NK-92 (cell line): ENCODE results near the gene RAB32.
"Not testable (repeated sequence)": the region's sequence is repeated elsewhere in the genome, so short reads cannot be mapped to it uniquely, and the experiment has no call there.

Experiments
- DNase-seq: peaks from one replicate; lab custom pipeline; 2025; ENCODE audit not compliant: unreplicated experiment; lab: John Stamatoyannopoulos, UW

The RAB32 gene

DNA sequence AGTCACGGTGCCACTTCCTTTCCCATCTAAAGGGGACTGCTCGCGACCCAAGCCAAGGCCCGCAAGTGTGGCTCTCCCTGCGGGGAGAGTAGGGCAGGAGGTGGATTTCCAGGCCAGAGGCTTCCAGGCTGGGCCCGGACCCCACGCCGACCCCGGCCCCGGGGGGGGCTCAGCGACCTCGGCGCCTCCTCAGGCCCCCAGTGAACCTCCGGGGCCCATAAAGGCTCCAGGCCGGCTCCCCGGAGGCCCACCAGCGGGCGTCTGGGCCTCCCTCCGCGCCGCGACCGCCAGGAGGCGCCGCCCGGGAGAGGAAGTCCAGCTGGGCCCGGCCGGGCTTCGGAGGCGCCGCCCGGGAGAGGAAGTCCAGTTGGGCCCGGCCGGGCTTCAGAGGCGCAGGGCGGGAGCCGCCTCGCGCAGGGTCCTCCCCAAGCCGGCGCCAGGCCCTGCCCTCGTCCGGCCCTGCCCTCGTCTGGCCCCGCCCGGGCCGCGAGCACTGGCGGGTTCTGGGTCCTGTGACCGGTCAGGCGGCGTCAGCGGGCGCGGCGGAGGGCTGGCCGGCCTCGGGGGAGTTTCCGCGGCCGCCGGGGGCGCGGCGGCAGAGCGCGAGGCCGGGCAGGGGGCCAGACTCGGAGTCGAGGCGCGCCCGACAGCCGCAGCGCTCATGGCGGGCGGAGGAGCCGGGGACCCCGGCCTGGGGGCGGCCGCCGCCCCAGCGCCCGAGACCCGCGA, at the start of gene RAB32:
RAB32 (plus strand) TSS at position 623 of the 729 bp plus-strand sequence; CDS start at position 662, 39 bp downstream.
- no peak for DNase-seq

DNA sequence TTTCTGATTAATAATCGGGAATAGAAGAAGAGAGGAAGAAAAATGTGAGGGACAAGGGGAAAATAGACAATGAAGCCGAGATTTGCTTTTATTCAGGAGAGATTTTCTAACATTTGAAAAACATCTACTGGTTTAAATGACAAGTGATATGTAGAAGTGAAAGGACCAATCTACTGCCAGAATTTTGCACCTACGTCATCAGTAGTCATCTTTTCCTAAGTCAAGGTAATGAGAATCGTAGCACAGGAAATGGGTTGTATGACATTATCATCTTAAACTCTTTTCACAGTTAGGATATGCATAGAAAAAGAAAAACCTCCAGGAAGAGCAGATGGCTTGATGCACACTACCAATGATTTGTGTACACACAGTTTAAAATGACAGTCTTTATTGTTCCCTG, 45.3 kb upstream of the RAB32 start:
- no peak for DNase-seq

DNA sequence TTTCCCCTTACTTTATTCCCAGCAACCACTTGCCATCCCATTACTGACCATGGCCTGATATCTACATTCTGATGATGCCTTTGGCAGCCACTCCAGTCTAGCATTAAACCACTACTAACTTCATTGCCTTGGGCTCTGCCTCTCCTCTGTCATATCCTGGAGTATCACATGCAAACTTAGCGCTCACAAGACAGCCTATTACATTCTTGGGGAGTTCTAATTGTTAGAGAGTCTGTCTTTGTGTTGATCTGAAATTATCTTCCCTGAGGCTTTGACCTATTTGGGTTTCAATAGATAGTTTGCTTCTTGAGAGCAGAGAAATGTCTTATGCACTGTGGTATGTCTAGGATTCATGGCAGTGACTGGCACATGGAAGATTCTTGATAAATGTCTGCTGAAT, 40.5 kb upstream of the RAB32 start:
- DNase-seq = no peak

DNA sequence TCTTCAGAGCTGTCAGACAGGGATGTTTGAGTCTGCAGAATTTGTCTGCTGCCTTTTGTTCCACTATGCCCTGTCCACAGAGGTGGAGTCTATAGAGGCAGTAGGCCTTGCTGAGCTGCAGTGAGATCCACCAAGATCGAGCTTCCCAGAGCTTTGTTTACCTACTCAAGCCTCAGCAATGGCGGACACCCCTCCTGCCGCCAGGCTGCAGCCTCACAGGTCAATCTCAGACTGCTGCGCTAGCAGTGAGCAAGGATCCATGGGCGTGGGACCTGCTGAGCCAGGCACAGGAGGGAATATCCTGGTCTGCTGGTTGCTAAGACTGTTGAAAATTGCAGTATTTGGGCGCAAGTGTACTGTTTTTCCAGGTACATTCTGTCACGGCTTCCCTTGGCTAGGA, 28.4 kb upstream of the RAB32 start:
- no peak for DNase-seq

DNA sequence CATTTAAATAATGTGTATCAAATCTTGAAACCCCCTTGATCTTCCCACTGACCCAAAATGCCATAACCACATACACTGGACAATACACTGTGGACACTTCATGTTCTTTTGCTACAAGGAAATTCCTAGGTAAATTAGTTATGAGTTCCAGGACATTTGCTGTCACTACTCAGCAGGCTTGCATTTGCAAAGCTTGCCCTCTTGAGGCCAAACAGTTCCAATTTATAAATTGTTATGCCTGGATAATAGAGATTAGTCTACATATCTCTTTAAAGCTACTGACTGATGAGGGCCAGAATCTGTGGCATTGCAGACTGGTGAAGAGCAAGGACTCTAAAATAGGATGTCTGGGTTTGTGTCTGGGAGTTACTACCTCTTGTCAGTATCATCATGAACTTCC, 17.4 kb upstream of the RAB32 start:
- DNase-seq = no peak

DNA sequence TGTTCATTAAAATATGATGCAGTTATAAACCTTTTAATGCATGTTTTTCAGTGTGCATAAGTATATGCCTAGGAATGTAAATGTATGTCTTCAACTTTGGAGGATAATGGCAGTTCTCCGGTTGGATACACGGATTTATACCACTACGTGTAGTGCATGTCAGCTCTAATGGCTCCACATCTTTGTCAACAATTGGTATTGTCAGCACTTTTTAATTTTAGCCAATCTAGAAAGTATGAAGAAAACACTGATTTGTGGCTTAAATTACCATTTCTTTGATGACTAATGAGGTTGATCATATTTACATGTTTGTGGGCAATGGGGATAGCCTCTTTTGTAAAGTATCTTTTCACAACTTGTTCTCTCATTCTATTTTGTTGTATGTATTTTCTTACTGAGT, 10.9 kb upstream of the RAB32 start:
- no peak for DNase-seq

DNA sequence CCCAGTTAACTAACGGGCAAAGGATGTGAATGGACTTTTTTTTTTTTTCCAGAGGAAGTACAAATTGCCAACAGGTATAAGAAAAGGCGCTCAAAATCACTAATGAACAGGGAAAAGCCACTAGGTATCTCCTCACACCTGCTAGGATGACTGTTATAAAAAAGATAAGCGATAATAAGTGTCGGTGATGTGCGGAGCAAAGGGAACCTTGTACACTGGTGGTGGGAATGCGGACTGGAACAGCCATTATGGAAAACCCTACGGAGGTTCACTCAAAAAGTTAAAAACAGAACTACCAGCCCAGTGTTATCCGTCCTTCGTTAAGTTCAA, 787 bp upstream of the RAB32 start:
- DNase-seq = no peak

DNA sequence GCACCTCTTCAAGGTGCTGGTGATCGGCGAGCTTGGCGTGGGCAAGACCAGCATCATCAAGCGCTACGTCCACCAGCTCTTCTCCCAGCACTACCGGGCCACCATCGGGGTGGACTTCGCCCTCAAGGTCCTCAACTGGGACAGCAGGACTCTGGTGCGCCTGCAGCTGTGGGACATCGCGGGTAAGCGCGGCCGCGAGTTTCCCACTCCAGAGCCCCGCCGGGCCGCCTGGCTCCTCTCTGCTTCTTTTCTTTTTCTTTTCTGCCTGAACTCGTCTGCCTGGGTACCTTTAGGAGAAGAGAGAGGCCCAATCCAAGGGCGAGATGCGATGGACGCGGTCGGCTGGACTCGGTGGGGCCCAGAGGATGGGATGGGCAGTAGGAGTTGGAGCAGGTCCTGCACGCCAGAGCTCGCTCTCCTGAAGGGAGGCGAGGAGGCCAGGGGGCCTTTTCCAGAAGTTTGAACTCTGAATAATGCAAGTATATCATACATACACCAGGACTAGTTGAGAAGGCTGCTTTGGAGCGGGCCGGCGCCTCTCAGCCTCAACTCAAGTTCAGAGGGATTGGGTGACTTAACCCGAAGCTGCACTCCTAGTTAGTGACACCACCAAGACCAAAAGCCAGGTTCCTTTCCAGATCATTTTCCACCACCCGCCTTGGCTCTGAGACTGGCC, 445 bp downstream of the RAB32 start:
- no peak for DNase-seq

DNA sequence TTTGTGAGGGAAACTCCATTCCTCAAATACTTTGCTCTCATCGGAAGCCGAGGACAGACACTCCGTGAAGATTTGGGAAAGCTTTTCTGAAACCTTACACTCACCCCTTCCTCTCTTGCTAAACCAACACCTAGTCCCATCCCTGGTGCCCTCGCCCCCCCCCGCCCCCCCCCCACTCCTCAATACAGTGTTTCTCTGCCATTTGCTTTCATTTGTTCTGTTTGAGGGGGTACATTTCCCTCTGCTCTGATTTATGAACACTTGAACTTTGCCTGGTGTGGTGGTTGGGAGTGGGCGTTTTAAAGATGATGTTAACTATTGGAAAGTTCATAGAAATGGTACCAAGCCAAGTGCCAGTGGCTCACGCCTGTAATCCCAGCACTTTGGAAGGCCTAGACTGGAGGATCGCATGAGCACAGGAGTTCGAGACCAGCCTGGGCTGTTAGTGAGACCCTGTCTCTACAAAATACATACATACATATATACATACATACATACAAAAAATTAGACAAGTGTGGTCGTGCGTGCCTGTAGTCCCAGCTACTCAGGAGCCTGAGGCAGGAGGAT, 1.1 kb downstream of the RAB32 start:
- no peak for DNase-seq

DNA sequence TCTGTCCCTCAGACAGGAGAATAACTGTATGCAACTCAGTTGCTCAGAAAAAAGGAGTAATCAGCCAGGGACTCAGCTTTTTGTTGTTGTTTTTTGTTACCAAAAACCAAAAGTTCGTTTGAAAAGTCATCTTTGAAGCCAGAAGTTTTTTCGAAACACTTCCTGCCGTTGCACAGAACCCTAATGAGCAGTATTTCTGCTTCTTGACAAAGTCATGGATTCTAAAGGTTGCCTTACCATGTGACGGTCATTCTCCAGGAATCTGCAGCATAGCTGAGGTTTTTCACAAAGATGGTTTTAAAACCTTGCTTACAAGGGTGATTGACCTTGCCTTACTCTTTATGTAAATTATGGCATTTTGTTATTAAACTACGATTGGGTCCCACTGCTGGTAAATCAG, 1.9 kb downstream of the RAB32 start:
- DNase-seq = no peak

DNA sequence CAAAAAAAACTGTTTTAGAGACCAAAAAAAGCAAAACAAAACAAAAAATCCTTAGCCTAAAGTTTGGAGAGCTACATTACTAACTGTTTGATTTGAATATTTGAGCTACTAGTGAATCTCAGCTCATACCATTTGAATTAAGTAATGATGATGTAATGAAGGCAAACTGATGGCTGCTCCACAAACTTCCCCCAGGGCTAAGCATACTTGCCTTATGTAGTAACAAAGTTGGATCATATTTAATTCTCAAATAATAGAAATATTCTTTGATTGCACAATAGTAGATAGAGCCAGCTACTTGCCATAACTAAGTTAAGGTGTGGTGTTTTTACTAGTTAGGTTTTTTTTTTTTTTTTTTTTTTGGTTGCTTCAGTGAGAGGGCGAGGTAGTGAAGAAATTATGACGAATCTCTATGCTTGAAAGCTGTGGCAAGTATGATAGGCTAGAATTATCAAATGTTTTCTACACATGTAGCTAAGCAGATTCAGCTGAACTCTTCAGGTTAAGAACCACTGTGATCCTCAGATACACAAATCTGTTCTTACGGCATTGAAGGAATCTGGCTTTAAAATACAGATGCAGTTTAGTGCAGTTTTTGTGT, 2.9 kb downstream of the RAB32 start:
- no peak for DNase-seq

DNA sequence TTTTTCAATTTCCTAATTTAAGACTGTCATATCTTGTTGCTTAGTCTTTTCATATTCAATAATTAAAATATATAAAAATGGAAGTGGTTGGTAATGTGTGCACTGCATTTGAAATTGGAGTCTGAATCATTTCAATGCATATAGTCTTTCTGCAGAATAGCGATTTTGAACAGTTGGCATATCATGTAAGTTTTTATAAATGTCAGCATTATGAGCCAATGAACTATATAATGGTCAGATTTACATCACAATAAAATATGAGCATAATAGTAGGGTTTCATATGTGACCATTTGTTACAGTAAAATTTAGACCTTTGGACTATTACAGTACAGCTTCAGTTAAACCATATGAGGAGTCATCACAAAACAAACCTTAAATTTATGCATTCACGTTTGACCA, 4.3 kb downstream of the RAB32 start:
- DNase-seq = no peak

DNA sequence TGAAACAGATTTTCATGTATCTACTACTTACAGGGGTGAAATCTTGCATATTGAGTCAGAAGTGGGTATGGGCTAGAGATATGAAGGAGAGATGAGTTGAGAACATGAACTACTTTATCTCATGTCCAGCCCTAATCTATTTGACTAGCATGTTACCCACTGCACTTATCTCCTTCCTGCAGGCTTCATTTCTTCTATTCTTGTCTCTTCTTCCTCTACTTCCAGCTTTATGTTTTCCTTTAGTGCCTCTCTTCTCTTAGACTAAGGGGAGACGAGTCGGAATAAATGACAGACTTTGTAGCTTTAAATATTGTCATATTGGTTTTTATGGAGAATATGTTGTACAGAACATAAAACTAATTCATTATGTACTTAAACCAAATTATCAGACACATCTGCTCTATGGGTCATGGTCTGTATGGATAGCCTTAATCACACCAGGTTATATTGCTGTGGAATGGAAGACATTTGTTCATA, 5.3 kb downstream of the RAB32 start:
- no peak for DNase-seq

DNA sequence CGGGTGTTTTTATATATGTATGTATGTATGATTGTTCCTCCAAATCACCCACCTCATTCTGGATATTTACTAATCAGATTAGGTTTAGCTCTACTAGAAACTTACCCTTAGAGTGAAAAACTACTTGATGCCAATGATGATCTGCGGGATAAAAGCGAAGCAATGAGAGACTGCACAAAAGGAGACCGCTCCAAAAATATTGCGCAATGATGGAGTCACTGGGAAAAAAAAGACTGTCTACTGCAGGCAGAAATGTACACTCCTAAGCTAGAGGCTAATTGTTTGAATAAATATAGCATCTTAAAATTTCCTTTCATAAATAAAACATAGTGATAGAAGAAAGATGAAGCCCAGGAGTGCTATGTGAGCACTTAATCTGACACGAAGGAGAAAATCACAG, 7.3 kb downstream of the RAB32 start:
- DNase-seq = no peak

DNA sequence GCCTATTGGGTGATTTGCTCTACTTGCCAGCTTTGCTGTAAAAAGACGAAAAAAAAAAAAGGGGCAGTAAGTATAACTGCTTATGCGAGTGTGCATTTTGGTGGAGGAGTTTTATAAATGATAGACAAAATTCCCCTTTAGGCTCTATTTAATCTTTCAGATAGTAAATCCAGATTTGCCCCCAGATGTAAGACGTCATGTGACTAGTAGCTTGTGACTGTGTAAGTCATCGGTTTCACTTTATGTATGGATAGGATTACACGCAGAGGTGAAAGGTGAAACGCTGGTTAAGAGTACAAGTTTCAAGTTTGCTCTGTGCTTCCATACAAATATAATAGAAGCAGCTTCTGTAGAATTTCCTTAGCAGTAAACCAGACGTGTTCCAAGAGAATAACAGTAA, 7.9 kb downstream of the RAB32 start:
- DNase-seq = no peak

DNA sequence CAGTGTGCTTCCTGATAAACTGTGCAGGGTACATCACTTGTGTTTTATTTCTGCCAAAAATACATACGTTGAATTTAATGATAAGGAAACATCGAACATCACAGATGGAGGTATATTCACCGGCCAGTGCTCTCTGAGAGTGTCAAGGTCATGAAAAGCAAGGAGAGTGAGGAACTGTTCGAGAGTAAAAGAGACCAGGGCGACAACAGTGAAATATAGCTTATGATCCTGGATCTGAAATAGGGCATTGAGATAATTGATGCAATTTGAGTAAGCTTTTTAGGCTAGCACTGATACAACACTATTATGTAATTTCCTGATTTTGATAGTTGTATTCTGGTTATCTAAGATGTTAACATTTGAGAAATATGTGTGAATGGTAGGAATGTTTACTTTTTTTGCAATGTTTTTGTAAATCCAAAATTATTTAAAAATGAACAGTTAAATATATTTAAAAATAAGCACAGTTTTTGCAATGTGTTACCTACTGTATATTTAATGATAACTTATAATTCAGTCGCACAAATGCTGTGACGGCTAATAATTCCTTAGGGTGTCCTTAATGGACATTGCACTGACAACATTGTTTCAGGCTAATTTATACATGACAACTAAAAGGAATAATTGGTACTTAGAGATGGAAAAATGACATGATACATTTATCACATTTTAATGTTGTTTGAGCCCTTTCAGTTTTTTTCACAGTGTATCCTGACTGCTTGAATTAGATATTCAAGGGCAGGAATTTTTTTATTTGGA, 9.9 kb downstream of the RAB32 start:
- no peak for DNase-seq

DNA sequence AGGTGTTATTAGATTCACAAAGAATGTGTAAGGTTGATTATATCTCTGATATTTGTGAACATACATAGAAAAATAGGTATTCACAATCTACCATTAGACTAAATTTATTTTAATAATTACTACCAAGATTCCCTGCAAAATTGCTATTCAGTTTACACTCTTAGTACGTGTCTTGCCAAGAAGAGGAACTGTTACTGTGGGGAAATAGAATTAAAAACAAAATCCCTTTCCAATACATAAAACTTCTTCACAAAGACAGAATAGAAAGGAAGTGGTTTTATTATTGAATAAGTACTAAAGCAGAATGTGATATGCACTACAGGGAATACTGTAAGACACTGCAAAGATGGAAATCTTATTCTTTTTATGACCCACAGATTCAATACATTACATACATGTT, 17.0 kb downstream of the RAB32 start:
- DNase-seq = no peak

DNA sequence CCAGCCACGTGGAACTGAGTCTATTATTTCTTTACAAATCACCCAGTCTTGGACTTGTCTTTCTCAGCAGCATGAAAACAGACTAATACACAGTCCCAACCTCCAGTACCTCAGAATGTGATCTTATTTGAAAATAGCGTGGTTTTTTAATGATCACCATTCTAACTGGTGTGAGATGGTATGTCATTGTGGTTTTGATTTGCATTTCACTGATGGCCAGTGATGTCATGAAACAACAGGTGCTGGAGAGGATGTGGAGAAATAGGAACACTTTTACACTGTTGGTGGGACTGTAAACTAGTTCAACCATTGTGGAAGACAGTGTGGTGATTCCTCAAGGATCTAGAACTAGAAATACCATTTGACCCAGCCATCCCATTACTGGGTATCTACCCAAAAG, 23.0 kb downstream of the RAB32 start:
- not testable (repeated sequence) for DNase-seq

DNA sequence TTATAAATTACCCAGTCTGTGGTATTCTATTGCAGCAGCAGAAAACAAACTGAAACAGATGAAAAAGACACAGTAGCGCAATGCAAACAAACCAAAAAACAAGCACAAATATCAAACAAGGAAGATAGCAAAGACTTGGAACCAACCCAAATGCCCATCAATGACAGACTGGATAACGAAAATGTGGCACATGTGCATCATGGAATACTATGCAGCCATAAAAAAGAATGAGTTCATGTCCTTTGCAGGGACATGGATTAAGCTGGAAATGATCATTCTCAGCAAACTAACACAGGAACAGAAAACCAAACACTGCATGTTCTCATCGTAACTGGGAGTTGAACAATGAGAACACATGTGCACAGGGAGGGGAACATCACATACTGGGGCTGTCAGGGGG, 25.0 kb downstream of the RAB32 start:
- DNase-seq = not testable (repeated sequence)

DNA sequence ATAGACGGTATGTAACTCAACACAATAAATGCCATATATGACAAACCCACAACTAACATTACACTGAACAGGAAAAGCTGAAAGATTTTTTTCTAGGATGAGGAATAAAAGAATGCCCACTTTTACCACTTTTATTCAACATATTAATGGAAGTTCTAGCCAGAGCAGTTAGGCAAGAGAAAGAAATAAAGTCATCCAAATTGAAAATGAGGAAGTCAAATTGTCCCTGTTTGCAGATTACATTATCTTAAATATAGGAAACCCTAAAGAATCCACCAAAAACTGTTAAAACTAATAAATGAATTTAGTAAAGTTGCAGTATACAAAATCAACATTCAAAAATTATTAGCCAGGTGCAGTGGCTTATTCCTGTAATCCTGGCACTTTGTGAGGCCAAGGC, 30.6 kb downstream of the RAB32 start:
- DNase-seq = no peak

DNA sequence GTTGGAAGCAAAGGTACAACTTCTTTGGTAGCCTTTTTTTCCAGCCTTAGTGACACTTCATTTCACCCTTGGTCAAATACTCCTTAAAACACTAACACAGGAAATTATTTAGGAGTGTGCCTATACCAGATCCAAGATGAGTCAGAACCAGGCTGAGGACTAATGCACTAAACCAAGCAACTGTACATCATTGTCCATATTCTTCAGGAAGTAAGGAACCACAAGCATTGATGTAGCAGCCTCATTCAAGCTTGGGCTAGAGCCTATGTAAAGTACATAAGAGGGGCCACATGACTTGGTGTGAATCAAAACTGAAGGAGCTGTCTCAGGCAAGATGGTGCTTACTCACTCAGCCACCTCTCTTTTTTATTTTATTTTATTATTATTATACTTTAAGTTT, 34.4 kb downstream of the RAB32 start:
- DNase-seq = no peak
